NCI-H1105 treated with DMSO at 0.1 percent for 48 hours (cell line): ENCODE data around the gene TSPAN3.

Experiments
- DNase-seq: peaks from one replicate; lab custom pipeline; 2025; lab: John Stamatoyannopoulos, UW

TSPAN3 gene

GRCh38 chr15:77053709-77054108, 17.2 kb downstream of the TSPAN3 start:
- no peak for DNase-seq

- no peak for DNase-seq
These were observed 18.4 kb downstream of the TSPAN3 start for GRCh38 chr15:77052556-77052955.

DNA sequence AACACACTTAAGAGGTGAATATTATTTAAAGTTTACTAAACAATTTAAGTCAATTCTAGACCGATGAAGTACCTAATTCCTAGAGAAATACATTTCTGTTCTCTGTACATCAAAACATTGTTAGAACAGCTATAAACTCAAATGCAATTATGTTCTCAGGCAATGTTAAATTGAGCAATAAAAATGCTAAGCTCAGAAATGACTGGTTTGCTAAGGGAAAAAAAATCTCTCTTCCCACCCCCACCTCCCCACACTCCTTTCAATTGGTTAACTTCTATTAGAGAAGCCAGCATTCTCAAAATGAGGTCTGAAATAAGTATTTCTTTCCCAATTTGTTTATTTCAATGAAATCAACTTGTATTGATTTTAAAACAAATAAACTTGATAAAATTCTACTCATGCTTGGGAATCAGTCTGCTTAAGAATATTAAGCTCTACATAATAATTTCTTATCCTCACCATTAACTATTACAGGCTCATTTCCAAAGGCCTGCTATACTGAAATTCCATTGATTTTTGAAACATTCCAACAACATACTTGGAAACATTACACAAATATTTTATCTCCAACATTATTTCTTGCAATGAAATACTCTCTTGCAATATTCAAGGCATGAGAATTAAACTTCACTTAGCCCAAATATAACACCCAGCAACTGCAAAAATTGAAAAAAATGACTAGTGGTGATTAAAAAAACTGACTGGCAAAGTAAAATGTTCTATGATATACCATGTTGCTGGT, 22.6 kb downstream of the TSPAN3 start:
- DNase-seq: no peak

DNA sequence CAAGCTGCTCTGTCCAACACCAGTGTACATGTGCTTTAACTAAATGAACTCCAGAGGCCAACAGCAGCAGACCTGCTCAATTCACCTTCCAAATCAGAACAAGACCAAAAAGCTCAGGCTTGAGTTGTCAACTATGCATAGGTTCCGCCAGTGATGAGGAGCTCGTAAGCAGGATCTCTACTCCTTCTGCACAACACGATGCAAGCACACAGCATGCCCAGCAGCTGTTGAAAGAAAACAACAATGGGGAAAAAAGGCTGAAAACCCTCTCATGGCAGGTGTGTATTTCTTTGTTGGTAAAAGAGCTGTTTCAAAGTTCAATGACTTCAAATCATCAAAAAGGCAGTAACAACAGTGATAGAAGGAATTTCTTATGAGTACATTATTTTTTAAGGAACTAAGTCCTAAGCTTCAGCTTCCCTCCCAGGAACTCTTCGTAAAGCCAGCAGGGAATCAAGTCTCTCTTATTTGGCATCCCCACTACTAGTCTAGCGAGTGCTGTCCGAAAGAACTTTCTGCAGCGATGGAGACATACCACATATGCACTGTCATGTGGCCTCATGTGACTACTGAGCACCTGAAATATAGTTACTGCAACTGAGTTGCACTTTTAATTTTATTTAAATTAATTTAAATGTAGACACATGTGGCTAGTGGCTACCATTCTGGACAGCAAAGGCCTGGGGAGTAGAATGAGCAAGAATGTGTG, 24.1 kb downstream of the TSPAN3 start:
- DNase-seq: no peak

DNA sequence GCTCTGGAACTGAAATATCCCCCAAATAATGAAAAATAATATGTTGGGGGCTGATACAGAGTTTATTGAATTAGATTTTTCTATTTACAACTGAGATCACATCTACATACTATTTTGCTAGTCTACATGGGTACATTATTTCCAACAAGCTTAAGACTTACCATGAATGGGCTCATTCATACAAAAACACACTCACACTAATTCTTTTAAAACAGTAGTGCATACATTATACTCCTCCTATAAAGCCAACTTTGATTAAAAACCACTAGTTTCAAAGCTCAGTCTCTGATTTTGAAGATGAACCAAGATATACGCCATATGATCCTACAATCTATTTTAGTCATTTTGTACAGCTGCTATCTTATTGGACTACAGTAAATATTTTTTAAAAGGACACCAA, 24.9 kb downstream of the TSPAN3 start:
- DNase-seq: no peak

DNA sequence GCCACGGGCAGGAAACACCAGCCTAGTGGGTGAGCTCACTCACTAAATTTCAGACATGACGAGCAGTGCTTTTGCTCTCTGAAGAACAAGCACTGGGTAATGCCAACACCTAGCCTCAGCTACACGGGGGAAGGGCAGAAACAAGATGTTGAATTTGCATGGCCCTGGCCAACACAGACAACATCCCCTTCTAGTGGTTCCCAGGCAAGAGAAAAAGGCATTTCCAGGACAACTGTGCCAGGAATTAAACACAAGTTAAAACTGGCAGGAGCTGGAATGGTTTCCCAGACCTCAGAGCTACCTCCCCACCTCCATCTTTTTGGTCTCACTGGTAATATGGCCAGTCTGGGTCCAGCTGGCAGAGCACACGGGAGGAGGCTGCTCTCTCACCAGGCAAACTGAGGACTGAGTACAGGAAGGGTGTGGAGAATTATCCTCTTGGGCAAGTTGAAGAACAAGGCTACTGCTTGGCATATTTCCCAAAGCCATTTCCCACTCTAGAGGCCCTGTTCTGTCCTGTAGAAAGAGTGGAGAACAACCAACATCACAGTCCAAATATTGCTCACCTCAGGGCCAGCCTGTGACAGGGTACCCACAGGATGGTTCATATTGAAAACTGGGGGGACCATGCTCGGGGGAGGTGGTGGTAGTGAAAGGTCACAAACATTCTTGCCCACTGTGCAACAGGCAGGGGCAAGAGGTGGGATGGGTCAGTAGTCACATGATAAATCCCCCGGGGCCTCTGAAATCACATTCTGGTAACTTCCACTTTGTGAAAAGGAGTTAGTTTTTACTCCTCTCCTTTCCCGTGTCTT, 26.5 kb downstream of the TSPAN3 start:
- no peak for DNase-seq

DNA sequence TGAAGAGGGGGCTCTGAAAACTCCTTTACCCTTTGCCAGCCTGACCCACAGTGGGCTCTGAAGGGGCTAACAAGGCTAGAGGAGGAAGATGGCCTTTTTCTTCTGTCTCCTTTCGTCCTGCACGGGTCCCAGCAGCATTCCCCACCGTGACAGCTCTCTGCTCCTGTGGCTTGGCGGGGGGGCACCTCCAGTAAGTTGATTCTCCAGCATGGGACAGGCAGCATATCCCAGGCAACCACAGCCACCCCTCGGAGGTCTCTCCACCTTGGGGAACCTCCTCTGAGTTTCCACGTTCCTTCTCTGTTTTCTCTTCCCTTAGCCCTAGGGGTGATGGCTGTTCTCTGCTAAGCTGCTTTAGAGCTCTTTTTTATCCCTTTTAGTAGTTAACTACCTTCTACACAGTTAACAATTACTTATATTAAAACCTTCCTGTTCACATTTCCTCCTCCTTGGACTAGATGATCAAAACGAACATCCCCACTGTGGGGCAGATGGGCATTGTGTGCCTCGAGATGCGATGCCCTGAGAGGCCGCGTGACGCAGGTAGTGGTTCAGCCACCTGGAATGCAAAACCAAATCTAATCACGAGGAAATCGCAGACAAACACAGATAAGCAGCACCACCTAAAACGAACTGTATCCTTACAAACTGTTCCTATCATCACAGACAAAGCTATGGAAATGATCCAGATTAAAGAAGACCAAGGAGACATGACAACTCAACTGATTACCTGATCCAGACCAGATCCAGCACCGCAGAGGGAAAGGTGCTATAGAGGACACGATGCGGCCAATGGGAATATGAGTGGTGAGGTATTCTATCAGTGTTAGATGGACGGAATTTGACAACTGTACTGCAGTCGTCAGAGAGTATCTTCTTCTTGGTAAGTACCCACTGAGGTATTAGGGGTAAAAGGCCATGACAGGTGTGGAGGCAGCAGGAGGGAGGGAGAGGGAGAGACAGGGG, 27.7 kb downstream of the TSPAN3 start:
- DNase-seq: no peak

DNA sequence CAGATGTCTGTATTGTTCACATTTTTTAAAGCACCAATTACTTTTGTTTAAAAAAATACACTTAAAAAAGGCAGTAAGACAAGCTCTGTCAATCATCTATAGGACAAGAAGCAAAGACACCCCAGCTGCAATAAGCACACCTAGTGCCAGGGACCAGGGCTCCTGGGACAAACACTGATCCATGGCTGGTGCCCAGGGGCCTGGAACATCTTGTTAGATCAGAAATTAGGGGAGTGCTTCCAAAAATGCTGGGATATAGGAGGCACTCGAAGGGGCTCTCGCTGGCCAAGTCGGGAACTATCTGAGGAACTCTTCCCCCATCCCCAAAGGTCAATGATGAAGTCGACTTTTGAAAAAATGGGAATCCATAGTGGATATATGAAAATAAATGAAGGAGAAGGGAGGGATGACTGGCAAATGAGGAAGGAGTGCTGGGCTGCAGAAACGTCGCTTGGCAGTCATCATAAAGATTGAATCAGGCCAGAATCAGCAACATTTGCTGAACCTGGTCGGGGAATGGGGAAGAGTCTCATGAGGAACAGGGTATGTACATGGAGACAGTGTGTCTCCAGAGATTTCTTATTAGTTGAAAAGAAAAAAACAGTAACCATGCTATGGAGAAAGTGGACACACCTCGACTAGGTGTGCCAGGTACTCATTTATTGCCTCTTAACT, 28.5 kb downstream of the TSPAN3 start:
- DNase-seq: no peak

- DNase-seq: no peak
These were observed 30.2 kb downstream of the TSPAN3 start for GRCh38 chr15:77040673-77041072.

- DNase-seq: no peak
These were observed 31.1 kb downstream of the TSPAN3 start for GRCh38 chr15:77039848-77040247.

DNA sequence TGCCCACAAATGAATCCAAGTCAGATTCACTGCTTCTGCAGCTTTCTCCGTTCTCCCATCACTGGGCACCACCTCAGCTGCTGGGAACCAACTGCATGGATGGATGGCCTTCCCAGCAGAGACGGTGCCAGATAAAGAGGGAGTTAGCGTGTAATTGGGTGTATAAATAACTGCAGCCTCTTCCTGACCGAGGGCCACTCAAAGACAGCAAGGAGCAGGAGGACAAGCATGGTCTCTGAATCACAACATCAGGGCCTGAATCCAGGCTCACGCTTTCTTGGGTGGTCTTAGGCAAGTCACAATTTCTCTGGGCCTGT, 31.7 kb downstream of the TSPAN3 start:
- DNase-seq: no peak

DNA sequence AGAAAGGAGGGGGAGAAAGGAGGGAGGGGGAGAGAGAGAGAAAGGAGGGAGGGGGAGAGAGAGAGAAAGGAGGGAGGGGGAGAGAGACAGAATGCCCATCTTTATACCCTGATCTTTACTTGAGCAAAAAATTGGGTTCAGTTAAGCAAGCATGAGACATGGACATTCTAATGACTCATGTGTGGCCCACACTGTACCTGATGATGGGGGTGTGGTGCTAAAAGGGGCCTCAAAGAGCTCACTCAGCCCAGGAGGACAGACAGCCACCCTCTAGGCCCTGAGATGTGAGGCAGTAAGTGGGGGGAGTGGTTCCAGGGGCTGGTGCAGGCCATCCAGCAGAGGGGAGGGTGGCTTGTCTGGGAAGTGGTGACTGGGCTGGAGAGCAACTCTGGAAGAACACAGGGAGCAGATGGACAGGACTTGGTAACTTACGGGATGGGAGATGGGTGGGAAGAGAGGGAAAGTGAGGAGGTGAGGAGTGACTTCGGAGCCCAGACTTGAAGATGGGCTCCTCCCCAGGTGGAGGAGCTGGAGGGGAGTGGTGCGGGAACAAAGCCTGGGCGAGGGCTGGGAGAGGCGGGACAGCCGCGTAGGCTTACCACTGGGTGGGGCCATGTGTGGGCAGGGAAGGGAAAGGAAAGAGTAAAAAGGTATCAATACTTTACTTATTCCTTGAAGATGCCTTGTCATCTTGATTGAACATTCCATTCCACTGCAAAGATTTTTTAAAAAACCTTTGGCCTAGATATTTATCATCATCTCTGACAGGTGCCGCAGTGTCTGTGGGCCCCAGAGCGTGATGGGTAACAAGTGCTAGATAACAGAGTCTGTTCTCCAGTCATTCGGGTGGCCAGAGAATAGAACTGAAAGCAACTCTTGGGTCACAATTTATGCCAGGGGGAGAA, 32.3 kb downstream of the TSPAN3 start:
- DNase-seq: no peak

- DNase-seq: no peak
These were observed 33.3 kb downstream of the TSPAN3 start for GRCh38 chr15:77037388-77038209.

- DNase-seq: no peak
These were observed 34.1 kb downstream of the TSPAN3 start for GRCh38 chr15:77036537-77037387.

DNA sequence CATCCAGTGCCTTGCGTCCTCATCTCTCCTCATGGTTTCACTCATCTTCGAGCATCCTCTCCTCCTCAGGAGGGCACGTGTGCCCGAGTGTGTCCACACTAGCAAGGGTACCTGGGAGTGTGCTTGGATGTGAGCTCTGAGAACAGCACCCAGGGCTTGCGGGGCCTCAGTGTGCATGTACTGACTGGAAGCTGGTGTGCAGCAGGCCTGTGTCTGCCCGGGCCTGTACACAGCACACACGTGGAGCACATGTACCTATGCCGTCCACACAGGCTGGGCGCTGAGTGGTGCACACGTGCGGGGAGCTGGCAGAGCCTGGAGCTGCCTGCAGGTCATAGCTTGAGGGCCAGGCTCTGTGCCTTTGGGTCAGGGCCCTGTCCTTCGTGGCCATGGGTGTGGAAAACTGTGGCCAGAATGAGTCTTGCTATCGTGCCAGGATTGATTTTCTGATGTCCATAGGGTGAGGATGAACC, 34.9 kb downstream of the TSPAN3 start:
- no peak for DNase-seq

DNA sequence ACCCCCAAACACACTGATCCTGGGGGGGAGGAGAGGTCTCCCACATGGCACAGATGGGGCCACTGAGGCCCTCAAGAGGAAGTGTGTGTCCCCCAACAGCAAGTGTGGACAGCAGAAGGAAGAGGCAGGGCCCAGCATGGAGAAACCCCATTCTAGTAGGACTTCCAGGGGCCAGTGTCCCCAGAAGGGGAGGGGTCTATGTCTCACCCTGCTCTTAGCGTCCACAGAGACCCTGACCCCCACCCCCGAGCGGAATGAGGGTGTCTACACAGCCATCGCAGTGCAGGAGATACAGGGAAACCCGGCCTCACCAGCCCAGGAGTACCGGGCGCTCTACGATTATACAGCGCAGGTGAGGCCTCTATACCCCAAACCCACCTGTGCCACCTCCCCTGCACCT, 35.3 kb downstream of the TSPAN3 start:
- no peak for DNase-seq

GRCh38 chr15:77034695-77035489, 36.0 kb downstream of the TSPAN3 start:
- no peak for DNase-seq
